Measurements from ENCODE around the gene LSP1. TPM values are rescaled to one million over a fixed set of nuclear protein-coding genes. Genes with fewer than 3 reads are reported as not detected.
A peak's percentile ranks its signal among the peaks of the same experiment; 100 is the strongest.

The LSP1 gene
- total and polyA plus RNA-seq, 2 of the 13 experiments (the other 11 are each of a cell fraction or from before 2014, with no cell fraction given) = 0.59 to 1.00 TPM

DNA sequence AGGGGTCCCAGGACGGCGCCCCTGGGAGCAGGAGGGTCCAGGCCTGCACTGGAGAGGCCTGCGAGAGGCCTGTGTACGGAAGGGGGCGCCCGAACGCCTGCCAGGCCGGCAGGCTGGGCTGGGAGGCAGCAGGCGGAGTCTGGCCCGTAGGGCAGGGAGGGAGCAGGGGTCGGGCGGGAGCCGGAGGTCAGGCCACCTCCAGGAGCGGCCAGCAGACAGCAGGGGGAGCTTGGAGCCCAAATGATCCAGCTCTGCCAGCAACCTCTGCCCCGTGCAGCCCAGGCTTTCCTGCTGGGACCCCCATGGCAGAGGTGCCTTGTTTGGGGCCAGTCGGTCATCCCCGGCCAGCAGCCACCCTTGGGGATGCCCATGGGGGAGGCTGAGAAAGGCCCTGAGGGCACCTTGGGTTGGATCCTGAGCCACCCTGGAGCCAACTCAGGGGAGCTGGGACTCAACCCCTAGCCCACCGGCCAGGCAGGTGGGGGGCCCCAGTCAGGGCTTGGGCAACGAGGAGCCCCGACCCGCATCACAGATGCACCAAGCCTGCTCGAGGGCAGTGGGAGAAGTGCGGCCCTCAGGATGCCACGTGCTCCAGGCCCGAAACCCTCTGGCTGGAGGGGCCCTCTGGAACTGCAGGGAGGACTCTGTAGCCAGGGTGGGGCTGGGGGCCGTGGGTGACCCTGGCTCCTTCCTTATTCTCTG lies 27.7 kb upstream of the LSP1 start (continued):
- TF ChIP-seq, protein P1, sequence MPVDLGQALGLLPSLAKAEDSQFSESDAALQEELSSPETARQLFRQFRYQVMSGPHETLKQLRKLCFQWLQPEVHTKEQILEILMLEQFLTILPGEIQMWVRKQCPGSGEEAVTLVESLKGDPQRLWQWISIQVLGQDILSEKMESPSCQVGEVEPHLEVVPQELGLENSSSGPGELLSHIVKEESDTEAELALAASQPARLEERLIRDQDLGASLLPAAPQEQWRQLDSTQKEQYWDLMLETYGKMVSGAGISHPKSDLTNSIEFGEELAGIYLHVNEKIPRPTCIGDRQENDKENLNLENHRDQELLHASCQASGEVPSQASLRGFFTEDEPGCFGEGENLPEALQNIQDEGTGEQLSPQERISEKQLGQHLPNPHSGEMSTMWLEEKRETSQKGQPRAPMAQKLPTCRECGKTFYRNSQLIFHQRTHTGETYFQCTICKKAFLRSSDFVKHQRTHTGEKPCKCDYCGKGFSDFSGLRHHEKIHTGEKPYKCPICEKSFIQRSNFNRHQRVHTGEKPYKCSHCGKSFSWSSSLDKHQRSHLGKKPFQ (CRISPR knock-in tag; IDR thresholded peaks at IDR 0.05; ENCODE audit: insufficient replicate concordance) = no peak
- TF ChIP-seq IKZF4 (CRISPR knock-in tag; IDR thresholded peaks at IDR 0.05; ENCODE audit: borderline replicate concordance, low read depth, not compliant biosample characterization) (peak; percentile 55), ZMYM4 (CRISPR knock-in tag; IDR thresholded peaks at IDR 0.05) (peak; percentile 22; the same call in 1 of the 2 replicates), ZIK1 (CRISPR knock-in tag; IDR thresholded peaks at IDR 0.05; ENCODE audit: borderline replicate concordance, low read depth) (no peak), NCOA1 (CRISPR knock-in tag; IDR thresholded peaks at IDR 0.05) (no peak), ONECUT2 (CRISPR knock-in tag; IDR thresholded peaks at IDR 0.05) (no peak), ZNF672 (CRISPR knock-in tag; IDR thresholded peaks at IDR 0.05) (no peak), ZNF484 (CRISPR knock-in tag; IDR thresholded peaks at IDR 0.05; ENCODE audit: borderline replicate concordance, low read depth) (no peak), TP53 (CRISPR knock-in tag; conservative IDR thresholded peaks at IDR 0.05) (peak; percentile 62; the same call in 1 of the 2 replicates), PHF8 (CRISPR knock-in tag; IDR thresholded peaks at IDR 0.05) (0 out of 2 replicates have a peak, but pooled peaks have one; percentile 27), ZNF615 (CRISPR knock-in tag; IDR thresholded peaks at IDR 0.05; ENCODE audit: borderline replicate concordance) (no peak), MXI1 (IDR thresholded peaks at IDR 0.05; ENCODE audit: borderline replicate concordance, low read depth, low read length) (peak; percentile 29; the same call in 1 of the 3 replicates), RELA (CRISPR knock-in tag; IDR thresholded peaks at IDR 0.05) (no peak), CC2D1A (CRISPR knock-in tag; IDR thresholded peaks at IDR 0.05) (no peak), SOX6 (IDR thresholded peaks at IDR 0.05) (no peak), SOX6 (CRISPR knock-in tag; IDR thresholded peaks at IDR 0.05) (peak; percentile 51), ZNF614 (CRISPR knock-in tag; IDR thresholded peaks at IDR 0.05; ENCODE audit: borderline replicate concordance) (peak; percentile 50; the same call in 1 of the 2 replicates), TAF1 (CRISPR knock-in tag; IDR thresholded peaks at IDR 0.05) (no peak), ZNF33B (CRISPR knock-in tag; IDR thresholded peaks at IDR 0.05) (no peak), ZNF7 (CRISPR knock-in tag; IDR thresholded peaks at IDR 0.05) (no peak), ZNF563 (CRISPR knock-in tag; IDR thresholded peaks at IDR 0.05) (no peak), ZNF138 (CRISPR knock-in tag; IDR thresholded peaks at IDR 0.05; ENCODE audit: low read depth) (no peak; the same call in 1 of the 2 replicates), KMT2A (CRISPR knock-in tag; IDR thresholded peaks at IDR 0.05) (no peak), FOXP1 (IDR thresholded peaks at IDR 0.05) (no peak), FOXP1 (CRISPR knock-in tag; IDR thresholded peaks at IDR 0.05) (no peak), ZFP1 (CRISPR knock-in tag; IDR thresholded peaks at IDR 0.05) (no peak)
- TF ChIP-seq, protein P2, sequence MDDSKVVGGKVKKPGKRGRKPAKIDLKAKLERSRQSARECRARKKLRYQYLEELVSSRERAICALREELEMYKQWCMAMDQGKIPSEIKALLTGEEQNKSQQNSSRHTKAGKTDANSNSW (CRISPR knock-in tag; IDR thresholded peaks at IDR 0.05; ENCODE audit: borderline replicate concordance) = no peak
- TF ChIP-seq, protein P3, sequence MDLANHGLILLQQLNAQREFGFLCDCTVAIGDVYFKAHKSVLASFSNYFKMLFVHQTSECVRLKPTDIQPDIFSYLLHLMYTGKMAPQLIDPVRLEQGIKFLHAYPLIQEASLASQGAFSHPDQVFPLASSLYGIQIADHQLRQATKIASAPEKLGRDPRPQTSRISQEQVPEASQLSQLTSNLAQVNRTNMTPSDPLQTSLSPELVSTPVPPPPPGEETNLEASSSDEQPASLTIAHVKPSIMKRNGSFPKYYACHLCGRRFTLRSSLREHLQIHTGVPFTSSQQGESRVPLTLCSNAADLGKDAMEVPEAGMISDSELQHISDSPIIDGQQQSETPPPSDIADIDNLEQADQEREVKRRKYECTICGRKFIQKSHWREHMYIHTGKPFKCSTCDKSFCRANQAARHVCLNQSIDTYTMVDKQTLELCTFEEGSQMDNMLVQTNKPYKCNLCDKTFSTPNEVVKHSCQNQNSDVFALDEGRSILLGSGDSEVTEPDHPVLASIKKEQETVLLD (CRISPR knock-in tag; IDR thresholded peaks at IDR 0.05; ENCODE audit: low read depth) = no peak
- TF ChIP-seq, protein P4, sequence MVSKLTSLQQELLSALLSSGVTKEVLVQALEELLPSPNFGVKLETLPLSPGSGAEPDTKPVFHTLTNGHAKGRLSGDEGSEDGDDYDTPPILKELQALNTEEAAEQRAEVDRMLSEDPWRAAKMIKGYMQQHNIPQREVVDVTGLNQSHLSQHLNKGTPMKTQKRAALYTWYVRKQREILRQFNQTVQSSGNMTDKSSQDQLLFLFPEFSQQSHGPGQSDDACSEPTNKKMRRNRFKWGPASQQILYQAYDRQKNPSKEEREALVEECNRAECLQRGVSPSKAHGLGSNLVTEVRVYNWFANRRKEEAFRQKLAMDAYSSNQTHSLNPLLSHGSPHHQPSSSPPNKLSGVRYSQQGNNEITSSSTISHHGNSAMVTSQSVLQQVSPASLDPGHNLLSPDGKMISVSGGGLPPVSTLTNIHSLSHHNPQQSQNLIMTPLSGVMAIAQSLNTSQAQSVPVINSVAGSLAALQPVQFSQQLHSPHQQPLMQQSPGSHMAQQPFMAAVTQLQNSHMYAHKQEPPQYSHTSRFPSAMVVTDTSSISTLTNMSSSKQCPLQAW (CRISPR knock-in tag; IDR thresholded peaks at IDR 0.05) = peak; percentile 63; the same call in 1 of the 2 replicates

Data from HepG2 (cell line).